ENCODE data around the gene SESTD1.

SESTD1 gene

DNA sequence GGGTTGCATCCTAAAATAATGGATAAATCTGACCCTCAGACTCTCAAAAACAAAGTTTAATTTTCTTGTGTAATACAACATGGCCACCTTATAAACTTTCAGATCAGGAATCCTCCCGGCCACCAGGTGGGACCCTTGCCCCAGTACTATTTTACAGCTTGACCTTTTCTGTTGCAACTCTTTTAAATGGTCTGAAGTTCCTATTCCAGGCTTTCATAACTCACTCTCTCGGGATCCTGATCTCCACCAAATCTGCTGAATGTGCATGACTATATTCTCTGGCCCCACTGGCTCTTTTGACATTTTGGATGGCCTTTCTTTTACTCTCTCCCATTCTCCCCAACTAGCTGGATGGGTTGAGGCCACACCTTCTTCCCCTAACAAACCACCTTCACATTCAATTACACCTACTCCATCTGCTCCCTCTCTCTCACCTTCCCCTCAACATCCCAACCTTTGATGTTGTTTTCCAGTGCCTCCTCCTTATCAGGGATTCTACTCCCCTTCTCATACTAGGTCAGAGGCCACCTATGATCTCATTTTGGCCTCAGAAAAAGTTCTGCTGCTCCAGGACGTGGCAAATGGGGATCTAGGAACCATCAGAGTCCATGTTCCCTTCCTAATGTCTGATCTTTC, 70.8 kb downstream of the SESTD1 start:
- in situ Hi-C loops (cut with MboI; ENCODE audit: low sequenced_read_pairs), result no loop called here

DNA sequence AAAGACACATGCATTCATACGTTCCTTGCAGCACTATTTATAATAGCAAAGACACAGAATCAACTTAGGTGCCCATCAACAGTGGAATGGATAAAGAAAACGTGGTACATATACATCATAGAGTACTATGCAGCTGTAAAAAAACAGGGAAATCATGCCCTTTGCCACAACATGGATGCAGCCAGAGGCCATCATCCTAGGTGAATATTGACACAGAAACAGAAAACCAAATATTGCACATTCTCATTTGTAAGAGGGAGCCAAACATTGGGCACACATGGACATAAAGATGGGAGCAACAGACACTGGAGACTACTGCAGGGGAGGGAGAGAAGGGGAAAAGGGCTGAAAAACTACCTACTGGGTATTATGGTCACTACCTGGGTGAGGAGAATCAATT, 73.5 kb downstream of the SESTD1 start:
- in situ Hi-C loops (cut with MboI; ENCODE audit: low sequenced_read_pairs), result no loop called here

DNA sequence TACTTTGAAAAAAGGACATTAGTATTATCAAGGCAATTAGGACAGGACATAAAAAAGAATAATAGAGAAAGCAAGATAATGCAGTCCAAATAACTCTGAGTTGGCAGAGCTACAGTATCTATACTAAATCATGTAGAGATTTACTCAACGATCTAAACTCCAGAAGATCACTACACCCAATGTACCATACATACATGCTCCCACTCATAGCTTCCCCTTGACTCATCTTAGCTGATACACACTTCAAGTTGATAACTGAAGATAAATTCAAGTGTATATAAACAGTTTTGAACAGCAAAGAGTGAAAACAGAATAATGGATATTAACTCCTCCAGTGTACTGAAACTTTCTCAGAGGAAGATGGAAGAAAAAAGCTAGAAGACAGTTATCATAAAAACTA, 78.5 kb downstream of the SESTD1 start:
- in situ Hi-C loops (cut with MboI; ENCODE audit: low sequenced_read_pairs), result no loop called here

DNA sequence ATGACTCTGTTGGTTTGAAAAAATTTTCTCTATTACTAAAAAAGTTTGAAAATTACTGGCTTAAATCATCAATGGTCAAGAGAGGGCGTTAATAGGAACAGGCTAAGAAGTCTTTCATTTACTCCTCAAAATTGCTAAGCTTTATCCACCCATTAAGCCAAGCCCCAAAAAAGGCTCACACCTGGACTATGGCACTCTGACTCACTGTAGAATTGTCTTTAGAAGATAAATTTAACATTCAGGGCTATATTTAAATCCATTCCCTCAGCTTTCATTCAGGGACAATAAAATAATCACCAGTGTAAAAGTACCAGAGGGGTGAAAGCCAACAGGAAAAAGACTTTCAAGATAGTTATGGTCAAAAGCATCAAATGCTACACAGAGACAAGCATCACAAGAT, 80.0 kb downstream of the SESTD1 start:
- in situ Hi-C loops (cut with MboI; ENCODE audit: low sequenced_read_pairs), result no loop called here

DNA sequence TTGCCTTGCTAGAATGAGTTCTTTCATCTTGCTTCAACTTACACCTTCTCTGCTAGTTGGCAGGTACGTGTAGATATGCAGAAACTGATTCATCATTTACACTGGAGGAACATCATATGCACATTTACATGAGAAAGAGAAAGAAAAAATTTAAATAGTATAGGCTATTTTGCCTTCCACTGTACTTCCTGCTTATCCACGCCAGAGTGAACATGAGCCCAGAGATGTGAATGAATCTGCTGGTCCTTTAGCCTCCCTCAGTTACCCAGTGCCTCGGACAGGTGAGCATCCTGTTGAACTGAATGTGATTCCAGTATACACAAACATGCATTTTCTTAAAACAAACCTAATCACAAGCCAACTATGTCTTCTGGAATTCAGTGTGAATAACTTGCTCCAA, 83.6 kb downstream of the SESTD1 start:
- in situ Hi-C loops (cut with MboI; ENCODE audit: low sequenced_read_pairs), result no loop called here

DNA sequence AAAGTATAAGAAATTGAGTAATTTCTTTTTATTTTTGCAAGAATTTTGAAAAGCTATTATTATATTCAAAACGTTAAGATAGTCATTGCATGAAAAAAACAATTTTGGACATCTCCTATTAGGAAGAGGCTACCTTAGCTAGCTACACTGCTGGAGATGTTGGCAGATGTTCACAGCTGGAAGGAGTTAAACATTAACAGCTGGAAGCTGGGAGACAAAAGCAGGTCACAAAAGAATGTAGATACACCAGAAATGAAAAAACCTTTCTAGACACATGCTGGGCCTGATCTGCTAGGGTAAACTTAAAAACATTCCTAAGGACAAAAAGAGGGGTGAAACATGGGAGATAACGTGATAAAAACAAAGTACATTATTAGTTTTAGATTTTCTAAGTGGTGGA, 84.4 kb downstream of the SESTD1 start:
- in situ Hi-C loops (cut with MboI; ENCODE audit: low sequenced_read_pairs), result no loop called here

DNA sequence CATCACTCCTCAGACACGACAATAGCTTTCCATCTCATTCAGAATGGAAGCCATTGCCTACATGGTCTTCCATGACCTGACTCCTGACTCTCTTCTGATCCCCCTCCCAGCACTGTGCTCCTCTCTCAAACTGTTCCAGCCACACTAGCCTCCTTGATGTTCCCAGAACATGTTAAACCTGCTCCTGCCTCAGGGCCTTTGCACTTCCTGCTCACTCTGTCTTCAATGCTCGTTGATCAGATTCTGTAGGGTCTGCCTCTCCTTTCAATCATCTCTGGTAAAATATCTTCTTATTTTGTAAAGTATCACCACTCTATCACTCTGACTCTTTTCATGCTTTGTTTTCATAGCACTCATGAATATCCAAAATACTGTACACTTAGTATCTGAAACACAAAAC, 84.9 kb downstream of the SESTD1 start:
- in situ Hi-C loops (cut with MboI; ENCODE audit: low sequenced_read_pairs), result no loop called here

DNA sequence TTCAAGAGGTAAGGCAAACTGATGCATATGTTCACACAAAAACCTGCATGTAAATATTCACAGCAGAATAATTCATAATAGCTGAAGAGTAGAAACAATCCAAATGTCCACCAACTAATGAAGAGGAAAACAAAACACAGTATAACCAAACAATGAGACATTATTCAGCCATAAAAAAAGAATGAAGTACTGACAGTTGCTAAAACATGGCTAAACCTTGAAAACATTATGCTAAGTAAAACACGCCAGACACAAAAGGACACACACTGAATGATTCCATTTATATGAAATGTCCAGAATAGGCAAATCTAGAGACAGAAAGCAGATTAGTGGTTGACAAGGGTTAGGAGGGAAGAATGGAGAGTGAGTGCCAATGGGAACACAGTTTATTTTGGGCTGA, 86.9 kb downstream of the SESTD1 start:
- in situ Hi-C loops (cut with MboI; ENCODE audit: low sequenced_read_pairs), result no loop called here

DNA sequence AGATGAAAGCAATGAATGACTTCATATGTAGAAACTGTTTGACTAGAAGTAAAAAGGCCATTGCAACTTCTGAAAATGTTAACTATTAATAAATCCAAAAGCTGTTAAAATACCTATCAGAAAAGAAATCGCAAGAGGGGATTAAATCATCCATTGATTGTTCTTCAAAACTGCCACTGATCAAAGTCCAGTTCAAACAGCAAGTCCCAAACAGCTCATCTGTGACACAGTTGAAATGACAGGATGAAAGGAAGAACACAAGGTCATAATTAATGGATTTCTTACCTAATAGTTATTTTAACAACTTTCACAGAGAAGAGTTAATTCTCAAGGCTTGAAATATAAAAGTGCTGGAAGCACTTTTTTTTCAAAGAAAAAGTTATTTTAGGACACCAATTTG, 90.4 kb downstream of the SESTD1 start:
- in situ Hi-C loops (cut with MboI; ENCODE audit: low sequenced_read_pairs), result no loop called here

DNA sequence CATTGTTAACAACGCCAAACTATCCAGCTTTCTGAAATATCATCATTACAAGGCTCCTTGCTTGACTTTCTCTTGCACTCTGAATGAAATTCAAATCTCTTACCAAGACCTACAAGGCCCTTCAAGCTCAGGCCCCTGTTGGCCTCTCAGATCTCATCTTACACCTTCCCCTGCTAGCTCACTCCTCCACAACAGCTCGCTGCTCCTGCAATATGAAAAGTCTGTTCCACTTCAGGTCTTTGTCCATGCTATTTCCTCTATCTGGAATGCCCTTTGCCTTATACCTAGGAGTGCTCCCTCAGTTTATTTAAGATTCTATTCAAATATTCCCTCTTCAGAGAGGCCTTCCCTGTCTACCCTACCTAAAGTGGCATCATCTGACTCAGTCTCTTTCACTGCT, 91.7 kb downstream of the SESTD1 start:
- in situ Hi-C loops (cut with MboI; ENCODE audit: low sequenced_read_pairs), result no loop called here

DNA sequence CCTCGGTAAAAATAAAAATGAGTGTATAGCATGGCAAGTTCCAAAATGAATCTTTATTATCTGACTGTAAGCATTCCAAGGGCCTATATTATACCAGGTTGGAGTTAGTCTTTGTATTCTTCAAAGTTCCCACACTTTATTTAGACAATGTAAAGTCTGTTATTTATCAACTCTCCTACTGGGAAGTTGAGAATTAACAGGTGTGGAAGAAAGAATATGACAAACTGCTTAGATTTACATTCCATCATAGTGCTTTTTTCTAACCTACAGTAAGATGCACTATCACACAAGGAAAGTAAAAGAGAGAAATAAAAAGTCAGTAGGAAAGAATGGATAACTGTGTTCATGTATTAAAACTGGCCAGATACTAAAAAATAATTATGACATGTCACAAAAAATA, 93.3 kb downstream of the SESTD1 start:
- in situ Hi-C loops (cut with MboI; ENCODE audit: low sequenced_read_pairs), result no loop called here

DNA sequence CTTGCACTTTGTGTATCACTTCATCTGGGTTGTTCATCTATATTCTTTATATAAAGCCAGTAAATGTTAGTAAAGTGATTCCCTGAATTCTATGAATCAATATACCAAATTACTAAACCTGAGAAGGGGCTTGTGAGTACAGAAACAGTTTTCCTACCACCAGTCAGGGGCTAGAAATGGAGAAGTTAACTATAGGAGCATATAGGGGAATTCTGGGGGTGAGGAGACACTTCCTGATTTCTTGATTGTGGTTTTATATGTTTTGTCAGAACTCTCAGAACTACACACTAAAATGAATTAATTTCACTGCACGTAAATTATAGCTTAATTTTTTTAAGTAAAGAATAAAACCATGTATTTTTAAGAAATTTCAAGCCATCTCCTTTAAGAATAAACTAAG, 93.7 kb downstream of the SESTD1 start:
- in situ Hi-C loops (cut with MboI; ENCODE audit: low sequenced_read_pairs), result no loop called here

DNA sequence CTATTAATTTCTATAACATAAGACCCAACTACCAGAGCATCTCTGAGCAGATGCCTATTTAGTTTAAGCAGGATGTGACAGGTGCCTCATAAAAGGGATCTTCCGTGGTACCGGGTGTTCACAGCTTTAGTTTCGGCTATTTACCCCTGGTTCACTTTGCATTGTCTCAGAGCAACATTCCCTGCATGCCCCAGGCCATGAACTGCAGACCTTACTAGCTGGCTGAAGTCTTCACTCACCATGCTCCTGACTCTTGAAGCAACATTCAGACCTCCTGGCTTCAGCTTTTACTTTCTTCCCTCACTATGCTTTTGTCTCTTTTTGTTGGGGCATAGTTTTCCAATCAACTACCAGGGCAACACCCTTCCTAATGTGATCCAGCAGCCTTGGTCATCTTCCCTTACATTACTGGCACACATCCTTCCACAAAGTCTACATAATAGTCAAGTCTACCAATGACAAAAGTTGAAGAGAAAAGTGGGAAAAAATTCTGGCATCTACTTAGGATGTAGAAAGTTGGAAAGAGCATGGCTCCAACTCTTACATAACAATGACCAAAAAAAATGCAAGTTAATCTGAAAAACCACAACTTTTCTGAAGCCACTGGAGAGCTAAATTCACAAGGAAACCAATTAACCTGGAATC, 99.2 kb downstream of the SESTD1 start:
- in situ Hi-C loops (cut with MboI; ENCODE audit: low sequenced_read_pairs), result no loop called here

DNA sequence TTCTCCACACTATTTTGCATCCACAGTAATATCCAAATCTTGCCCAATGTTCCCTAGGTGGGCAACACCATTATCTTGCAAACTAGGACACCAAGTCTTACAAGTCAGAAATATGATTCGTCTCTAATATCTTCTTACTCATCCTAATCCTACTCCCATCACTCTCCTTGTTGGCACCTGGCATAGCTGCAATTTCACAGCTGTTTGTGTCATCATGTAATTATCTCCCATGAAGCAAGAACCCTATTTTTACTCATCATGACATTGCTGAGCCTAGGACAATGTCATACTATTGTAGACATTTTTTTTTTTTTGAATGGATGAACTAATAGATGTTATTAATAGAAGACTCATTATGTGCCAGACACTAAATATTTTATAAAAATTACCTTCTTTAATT, 123.4 kb downstream of the SESTD1 start:
- in situ Hi-C loops (cut with MboI; ENCODE audit: low sequenced_read_pairs), result no loop called here

DNA sequence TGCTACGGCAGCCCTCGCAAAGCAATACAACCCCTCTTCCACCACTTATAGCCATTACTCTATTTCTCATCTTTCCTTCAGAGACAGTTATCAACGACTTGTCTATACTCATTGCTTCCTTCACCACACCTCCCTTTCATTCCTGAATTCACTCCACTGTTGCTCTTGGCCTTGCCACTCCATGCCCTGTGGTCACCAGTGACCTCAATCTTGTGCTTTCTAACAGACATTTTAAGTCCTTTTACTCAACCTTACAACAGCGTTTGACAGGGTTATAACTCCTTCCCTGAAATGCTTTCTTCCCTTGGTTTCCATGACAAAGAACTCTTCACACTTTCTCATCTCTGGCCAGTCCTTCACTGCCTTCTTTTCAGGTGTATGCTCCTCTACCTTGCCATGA, 124.1 kb downstream of the SESTD1 start:
- in situ Hi-C loops (cut with MboI; ENCODE audit: low sequenced_read_pairs), result no loop called here

DNA sequence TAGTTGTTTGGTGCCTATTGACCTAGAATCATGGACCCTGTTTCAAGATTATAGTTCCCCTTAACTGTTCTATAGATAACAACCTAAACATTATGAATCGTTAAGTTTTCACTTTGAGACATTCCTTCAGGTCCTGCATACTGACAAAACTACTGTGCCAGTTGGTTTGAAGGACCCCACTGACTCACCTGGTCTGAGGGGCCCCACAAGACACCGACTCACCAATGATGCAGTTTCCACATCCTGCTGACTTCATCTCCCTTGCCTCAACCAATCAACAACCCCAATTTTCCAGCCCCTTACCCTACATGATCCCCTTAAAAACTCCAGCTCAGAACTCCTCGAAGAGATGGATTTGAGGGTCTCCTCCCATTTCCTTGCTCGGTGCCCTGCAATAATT, 125.1 kb downstream of the SESTD1 start:
- in situ Hi-C loops (cut with MboI; ENCODE audit: low sequenced_read_pairs), result no loop called here

DNA sequence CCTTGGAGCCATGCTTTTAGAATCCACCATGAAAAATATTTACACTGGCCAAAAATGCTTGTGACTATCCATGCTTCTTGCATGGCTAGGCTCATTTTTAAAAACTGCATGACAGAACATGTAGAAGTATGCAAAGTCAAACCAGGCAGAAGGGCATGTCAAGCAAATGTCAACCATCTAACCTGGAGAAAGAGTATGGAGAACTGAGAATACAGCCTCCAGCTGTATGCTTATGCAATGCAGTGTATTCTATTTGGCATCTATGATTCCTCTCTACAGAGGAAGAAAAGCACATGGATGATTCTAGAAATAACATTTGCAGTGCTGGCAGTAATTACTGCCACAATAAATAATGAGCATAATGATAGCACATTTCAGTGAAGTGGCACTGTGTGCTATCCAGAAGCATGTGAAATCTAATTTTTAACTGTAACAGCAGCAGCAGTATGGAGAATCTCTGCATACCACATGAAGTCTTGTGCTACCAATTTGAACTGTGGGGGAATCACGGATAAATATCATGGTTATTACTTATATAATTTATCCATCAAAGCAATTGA, 127.4 kb downstream of the SESTD1 start:
- in situ Hi-C loops (cut with MboI; ENCODE audit: low sequenced_read_pairs), result no loop called here

DNA sequence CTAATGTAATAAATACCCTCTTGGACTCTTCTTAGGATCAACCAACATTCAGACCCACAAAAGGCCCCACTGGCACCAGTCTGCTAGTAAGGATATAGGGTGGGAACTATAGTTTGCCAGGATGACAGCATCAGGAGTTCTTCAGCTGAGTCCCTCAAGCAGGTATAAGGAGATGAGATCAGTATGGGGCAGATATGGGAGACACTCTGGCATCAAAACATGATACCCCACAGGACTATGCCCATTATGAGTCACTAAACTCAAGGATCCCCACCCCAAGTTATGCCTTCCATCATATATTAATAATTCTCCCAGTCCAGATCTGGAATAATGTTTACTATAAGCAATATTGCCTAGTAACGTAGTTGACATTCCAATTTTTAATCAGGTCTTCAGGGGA, 131.6 kb downstream of the SESTD1 start:
- in situ Hi-C loops (cut with MboI; ENCODE audit: low sequenced_read_pairs), result no loop called here

DNA sequence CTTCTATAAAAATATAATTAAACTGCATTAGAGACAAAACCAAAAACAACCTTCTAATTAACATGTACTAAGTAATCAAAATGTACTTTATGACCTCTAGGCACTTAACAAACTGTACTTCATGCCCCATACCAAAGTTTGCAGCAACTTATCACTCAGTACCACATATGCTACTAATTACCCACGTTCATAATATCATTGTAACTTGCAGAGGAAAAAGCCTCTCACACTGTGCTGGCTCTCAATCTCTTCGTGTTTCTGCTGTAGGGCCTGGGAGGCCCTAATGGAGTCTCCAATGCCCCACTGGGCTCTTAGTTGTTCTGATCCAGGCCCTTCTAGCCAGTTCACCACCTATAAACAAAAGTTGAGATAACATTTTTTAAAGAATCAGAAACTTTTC, 132.6 kb downstream of the SESTD1 start:
- in situ Hi-C loops (cut with MboI; ENCODE audit: low sequenced_read_pairs), result no loop called here

DNA sequence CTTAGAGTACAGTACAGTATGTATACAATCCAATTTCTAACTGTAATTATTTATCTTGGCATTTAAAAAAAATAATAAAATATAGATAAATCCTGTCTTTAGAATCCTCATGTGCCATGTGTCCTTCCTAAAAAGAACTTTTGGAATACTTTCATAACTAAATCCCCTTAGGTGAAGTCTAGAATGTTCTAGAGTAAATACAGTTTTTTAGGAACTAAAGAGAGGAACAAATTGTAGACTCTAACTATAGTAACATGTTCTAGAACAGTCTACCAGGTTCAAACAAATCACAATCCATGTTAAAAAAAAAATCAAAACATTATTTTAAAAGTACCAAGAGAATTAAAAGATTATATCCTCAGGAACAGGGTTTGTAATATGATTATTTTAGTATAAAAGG, 134.1 kb downstream of the SESTD1 start:
- in situ Hi-C loops (cut with MboI; ENCODE audit: low sequenced_read_pairs), result no loop called here

DNA sequence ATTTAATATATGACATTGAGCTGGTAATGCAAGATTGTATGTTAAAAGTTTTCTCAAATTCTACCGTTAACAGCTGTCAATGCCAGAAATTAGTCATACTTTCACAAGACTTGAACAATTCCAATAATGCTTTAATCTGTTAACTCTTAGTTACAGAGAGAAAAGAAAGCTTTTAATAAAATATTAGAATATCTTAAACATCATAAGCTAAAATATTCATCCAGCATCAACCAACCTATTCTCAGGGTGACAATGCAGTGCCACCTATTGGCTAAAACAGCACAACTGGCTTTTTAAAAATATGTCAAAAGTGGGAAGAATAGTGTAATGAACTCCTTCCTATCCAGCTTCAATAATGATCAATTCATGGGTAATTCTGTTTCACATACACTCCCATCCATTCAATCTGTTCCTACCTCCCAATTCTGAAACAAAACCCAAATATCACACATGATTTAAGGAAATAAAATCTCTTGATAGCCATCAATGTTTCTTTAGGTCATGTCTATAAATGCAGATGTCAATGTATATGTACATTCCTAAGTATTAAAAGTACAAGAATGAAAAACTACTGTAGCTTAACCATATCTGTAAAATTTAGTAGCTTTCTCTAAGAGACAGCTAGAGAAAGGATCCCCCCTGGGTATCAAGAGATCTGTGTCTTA, 134.9 kb downstream of the SESTD1 start:
- in situ Hi-C loops (cut with MboI; ENCODE audit: low sequenced_read_pairs), result no loop called here

DNA sequence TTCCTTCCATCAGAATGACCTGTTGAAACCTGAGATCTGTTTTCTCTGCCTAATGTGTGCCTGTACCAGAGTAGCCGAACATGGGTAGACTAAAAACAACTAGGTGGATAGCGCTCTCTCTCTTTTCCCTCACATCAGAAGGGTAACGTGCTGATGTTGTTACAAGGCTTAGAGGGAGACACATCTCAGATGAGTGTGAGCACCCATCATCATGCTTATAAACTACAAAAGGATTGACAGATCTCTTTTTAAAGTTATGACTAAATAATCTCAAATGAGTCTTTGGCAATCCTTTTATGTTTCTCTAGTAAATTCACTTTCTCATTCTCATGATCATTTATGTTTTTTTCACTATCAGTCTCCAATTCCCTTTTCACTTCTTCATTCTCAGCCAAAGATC, 139.2 kb downstream of the SESTD1 start:
- in situ Hi-C loops (cut with MboI; ENCODE audit: low sequenced_read_pairs), result no loop called here

Data from HL-60/S4 treated with phorbol 12-myristate 13-acetate at 8.2 ng/mL for 4 days and 3 days (cell line).